Tibial nerve (tissue), 4 donors: Measurements from ENCODE around the gene SLC9C1.

Experiments used
- CTCF ChIP-seq, 5 experiments: fragments of 200-600 bp in 3 of 5; fragments of 450-650 bp in 2 of 5; sonication (generic) in 3 of 5; IDR thresholded peaks; one replicate each; pipeline ENCODE4 v1.5.1; 2016 to 2019; ENCODE audit warnings: antibody characterized with exemption in 5 of 5, mild to moderate bottlenecking in 3 of 5, moderate library complexity in 2 of 5
- EP300 ChIP-seq, 2 donors: sonication (generic); formaldehyde crosslinking; IDR thresholded peaks; one replicate each; pipeline ENCODE4 v1.6.1; 2017; ENCODE audit warnings: antibody characterized with exemption in 2 of 2, mild to moderate bottlenecking in 1 of 2
- POLR2A ChIP-seq, 2 donors: fragments of 450-650 bp; IDR thresholded peaks; one replicate each; pipeline ENCODE4 v1.6.1; 2017; ENCODE audit warnings: antibody characterized with exemption in 2 of 2, mild to moderate bottlenecking in 2 of 2, moderate library complexity in 2 of 2

DNA sequence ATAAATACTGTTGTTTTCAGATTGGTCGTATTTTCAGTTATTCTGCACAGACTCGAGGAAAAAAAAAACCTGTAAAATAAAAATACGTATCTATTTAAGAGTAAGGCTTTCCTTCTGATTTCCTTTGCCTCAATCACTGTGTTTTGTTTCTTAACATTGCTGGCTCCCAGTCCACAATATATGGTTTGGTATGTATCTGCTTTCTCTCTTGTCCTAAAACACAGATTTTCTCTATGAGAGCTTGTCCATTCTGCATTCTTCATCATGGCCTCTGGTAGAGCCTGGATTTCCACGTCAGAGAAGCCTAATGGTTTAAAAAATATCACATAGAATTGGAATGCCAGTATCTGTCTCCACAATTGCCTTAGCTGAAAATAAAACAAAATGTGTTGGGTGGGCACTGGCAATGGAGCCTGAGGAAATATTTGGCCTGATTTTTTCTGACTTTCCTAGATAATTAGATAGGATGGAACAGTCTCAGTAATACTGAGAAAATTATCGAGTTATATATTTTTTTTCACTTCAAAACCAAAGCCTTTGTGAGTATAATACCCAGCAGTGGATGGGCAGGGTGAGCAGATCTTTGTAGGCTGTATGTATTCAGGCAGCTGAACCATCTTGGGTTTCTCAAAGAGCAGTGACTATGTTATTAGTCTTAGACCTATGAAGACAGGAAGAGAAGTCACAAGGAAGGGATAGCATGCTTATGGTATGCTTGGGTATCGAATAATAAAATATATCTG is 40.8 kb upstream of the SLC9C1 start:
- TF ChIP-seq CTCF (IDR thresholded peaks at IDR 0.05), result no peak
- no peak for TF ChIP-seq POLR2A (IDR thresholded peaks at IDR 0.05)
- no peak for TF ChIP-seq EP300 (IDR thresholded peaks at IDR 0.05)
